ENCODE measurements around the gene DYNC1LI1.

DNA sequence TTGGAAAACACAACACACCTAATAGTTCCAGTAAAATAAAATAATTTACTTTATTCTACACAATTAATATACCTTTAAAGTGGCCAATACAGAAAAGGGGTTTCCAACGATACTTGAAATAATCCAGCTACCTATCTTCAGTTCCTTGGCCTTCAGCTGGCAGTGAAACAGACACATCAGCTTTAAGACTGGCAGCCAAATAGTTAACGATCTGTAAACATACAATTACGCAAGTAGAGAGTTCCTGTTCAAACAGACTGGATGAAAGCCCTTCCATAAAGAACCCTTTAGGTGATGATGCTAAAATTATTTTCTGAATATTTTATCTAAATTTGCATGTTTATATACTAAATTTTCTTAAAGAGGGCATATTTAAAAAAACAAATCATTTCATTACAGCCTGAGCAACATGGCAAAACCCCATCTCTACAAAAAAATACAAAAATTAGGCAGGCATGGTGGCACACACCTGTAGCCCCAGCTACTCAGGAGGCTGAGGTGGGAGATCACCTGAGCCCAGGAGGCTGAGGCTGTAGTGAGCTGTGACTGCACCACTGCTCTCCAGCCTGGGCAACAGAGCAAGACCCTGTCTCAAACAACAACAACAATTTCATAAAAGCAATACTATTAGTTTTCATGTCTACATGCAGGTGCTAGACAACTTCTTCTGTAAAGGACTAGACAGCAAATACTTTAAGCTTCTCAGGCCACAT lies 12.9 kb downstream of the DYNC1LI1 start:
- TF ChIP-seq CTCF (IDR thresholded peaks at IDR 0.05; ENCODE audit: poor library complexity, severe bottlenecking) (no peak), POLR2AphosphoS5 (IDR thresholded peaks at IDR 0.05) (no peak), RAD21 (conservative IDR thresholded peaks at IDR 0.05) (no peak), SMC3 (conservative IDR thresholded peaks at IDR 0.05; ENCODE audit: poor library complexity) (no peak), TAF1 (IDR thresholded peaks at IDR 0.05; ENCODE audit: low read depth) (no peak), EP300 (conservative IDR thresholded peaks at IDR 0.05; ENCODE audit: poor library complexity, severe bottlenecking) (no peak)
- TF ChIP-seq, protein P1, sequence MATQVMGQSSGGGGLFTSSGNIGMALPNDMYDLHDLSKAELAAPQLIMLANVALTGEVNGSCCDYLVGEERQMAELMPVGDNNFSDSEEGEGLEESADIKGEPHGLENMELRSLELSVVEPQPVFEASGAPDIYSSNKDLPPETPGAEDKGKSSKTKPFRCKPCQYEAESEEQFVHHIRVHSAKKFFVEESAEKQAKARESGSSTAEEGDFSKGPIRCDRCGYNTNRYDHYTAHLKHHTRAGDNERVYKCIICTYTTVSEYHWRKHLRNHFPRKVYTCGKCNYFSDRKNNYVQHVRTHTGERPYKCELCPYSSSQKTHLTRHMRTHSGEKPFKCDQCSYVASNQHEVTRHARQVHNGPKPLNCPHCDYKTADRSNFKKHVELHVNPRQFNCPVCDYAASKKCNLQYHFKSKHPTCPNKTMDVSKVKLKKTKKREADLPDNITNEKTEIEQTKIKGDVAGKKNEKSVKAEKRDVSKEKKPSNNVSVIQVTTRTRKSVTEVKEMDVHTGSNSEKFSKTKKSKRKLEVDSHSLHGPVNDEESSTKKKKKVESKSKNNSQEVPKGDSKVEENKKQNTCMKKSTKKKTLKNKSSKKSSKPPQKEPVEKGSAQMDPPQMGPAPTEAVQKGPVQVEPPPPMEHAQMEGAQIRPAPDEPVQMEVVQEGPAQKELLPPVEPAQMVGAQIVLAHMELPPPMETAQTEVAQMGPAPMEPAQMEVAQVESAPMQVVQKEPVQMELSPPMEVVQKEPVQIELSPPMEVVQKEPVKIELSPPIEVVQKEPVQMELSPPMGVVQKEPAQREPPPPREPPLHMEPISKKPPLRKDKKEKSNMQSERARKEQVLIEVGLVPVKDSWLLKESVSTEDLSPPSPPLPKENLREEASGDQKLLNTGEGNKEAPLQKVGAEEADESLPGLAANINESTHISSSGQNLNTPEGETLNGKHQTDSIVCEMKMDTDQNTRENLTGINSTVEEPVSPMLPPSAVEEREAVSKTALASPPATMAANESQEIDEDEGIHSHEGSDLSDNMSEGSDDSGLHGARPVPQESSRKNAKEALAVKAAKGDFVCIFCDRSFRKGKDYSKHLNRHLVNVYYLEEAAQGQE (IDR thresholded peaks at IDR 0.05; ENCODE audit: borderline replicate concordance), result no peak

All from neural cell (in vitro differentiated cells).